ENCODE results near the gene TRDN.
A peak's percentile ranks its signal among the peaks of the same experiment; 100 is the strongest.

The TRDN gene

GRCh38 chr6:123393331-123393730 lies 243.4 kb downstream of the TRDN start:
- Histone ChIP-seq H3K4me3 (replicated peaks; ENCODE audit: low read depth, low read length) (no peak overlapping the region), H3K36me3 (ENCODE audit: control insufficient read depth, insufficient read depth, low read length) (no peaks in the 10 kb centered on the region), H3K27me3 (replicated peaks; ENCODE audit: control insufficient read depth, insufficient read depth, low read length) (no peaks in the 10 kb centered on the region)
- TF ChIP-seq, protein P1, sequence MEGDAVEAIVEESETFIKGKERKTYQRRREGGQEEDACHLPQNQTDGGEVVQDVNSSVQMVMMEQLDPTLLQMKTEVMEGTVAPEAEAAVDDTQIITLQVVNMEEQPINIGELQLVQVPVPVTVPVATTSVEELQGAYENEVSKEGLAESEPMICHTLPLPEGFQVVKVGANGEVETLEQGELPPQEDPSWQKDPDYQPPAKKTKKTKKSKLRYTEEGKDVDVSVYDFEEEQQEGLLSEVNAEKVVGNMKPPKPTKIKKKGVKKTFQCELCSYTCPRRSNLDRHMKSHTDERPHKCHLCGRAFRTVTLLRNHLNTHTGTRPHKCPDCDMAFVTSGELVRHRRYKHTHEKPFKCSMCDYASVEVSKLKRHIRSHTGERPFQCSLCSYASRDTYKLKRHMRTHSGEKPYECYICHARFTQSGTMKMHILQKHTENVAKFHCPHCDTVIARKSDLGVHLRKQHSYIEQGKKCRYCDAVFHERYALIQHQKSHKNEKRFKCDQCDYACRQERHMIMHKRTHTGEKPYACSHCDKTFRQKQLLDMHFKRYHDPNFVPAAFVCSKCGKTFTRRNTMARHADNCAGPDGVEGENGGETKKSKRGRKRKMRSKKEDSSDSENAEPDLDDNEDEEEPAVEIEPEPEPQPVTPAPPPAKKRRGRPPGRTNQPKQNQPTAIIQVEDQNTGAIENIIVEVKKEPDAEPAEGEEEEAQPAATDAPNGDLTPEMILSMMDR (IDR thresholded peaks at IDR 0.05; ENCODE audit: insufficient read depth, low read length, poor library complexity, severe bottlenecking) = peak; percentile 6
- DNase-seq (ENCODE audit: extremely low read depth, insufficient read length) = no peak

DNA sequence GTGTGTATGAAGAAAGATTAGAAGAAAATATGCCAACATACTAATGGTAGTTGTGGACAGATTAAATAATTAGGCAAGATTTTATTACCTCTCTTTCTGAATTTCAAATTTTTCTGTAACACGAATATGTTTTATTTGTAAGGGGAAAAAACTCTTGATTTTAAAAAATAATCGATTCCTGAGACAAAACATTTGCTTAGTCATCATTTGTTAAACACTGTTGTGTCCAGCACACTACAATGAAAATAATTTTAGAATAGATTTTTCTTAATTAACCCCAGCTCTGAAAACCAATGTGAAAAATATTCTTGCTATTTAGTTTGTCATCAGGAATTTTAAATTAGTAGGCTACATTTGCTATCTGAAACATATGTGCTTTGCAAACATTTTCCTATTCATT lies 253.0 kb downstream of the TRDN start:
- Histone ChIP-seq H3K36me3 (ENCODE audit: control insufficient read depth, insufficient read depth, low read length) (no peaks in the 10 kb centered on the region), H3K4me3 (replicated peaks; ENCODE audit: low read depth, low read length) (no peak overlapping the region), H3K27me3 (replicated peaks; ENCODE audit: control insufficient read depth, insufficient read depth, low read length) (no peaks in the 10 kb centered on the region)
- TF ChIP-seq, protein P1 (IDR thresholded peaks at IDR 0.05; ENCODE audit: insufficient read depth, low read length, poor library complexity, severe bottlenecking) = no peak
- no peak for DNase-seq (ENCODE audit: extremely low read depth, insufficient read length)

GRCh38 chr6:123380257-123380656 lies 256.5 kb downstream of the TRDN start:
- no peaks in the 10 kb centered on the region for H3K27me3 ChIP-seq (replicated peaks; ENCODE audit: control insufficient read depth, insufficient read depth, low read length)

DNA sequence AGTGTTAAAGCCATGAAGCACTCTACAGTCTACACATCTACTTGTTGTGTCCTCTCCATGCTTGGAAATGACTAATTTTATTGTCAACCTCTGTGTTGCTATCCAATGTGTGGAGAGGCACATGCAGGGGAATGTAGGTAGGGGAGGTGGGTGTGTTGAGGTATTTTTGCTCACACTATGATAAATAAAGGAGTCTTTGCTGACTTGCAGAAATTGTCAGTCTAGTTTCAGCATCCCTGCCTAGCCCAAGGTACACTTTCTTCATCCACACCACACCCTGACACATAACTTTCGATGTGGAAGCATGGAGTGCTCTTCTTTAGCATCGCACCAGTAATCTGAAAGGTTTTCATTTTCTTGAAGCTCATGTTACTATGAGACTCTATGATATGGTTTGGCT lies 264.0 kb downstream of the TRDN start:
- Histone ChIP-seq H3K27me3 (replicated peaks; ENCODE audit: control insufficient read depth, insufficient read depth, low read length) (no peaks in the 10 kb centered on the region), H3K36me3 (ENCODE audit: control insufficient read depth, insufficient read depth, low read length) (no peaks in the 10 kb centered on the region), H3K4me3 (replicated peaks; ENCODE audit: low read depth, low read length) (no peak overlapping the region)
- TF ChIP-seq, protein P1 (IDR thresholded peaks at IDR 0.05; ENCODE audit: insufficient read depth, low read length, poor library complexity, severe bottlenecking) = no peak
- no peak for DNase-seq (ENCODE audit: extremely low read depth, insufficient read length)

More at GRCh38 chr6:123380257-123380656, 256.5 kb downstream of the TRDN start:
- Histone ChIP-seq H3K4me3 (replicated peaks; ENCODE audit: low read depth, low read length) (no peak overlapping the region), H3K36me3 (ENCODE audit: control insufficient read depth, insufficient read depth, low read length) (no peaks in the 10 kb centered on the region)
- DNase-seq (ENCODE audit: extremely low read depth, insufficient read length) = no peak
- TF ChIP-seq, protein P1 (IDR thresholded peaks at IDR 0.05; ENCODE audit: insufficient read depth, low read length, poor library complexity, severe bottlenecking) = peak; percentile 30

DNA sequence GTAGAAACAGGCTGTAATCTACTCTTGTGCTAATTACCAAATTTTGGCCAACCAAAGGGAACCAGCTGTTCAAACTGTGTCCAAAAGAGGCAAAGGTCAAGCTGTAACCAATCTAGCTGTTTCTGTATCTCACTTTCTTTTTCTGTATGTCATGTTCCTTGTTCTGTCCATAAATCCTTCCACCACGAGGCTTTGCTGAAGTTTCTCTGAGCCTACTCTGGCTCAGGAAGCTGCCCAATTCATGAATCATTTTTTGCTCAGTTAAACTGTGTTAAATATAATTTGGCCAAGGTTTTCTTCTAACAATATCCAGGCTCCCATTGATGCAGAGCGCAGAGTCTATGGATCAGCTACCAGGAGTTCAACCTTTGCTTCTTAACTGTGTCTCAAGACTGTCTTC lies 272.8 kb downstream of the TRDN start:
- DNase-seq (ENCODE audit: extremely low read depth, insufficient read length) = no peak
- Histone ChIP-seq H3K27me3 (replicated peaks; ENCODE audit: control insufficient read depth, insufficient read depth, low read length) (no peaks in the 10 kb centered on the region), H3K36me3 (ENCODE audit: control insufficient read depth, insufficient read depth, low read length) (no peaks in the 10 kb centered on the region), H3K4me3 (replicated peaks; ENCODE audit: low read depth, low read length) (no peak overlapping the region)
- TF ChIP-seq, protein P1 (IDR thresholded peaks at IDR 0.05; ENCODE audit: insufficient read depth, low read length, poor library complexity, severe bottlenecking) = no peak

- H3K36me3 ChIP-seq (ENCODE audit: control insufficient read depth, insufficient read depth, low read length) = no peaks in the 10 kb centered on the region
- TF ChIP-seq, protein P1 (IDR thresholded peaks at IDR 0.05; ENCODE audit: insufficient read depth, low read length, poor library complexity, severe bottlenecking) = no peak
- no peak overlapping the region for H3K4me3 ChIP-seq (replicated peaks; ENCODE audit: low read depth, low read length)
- no peaks in the 10 kb centered on the region for H3K27me3 ChIP-seq (replicated peaks; ENCODE audit: control insufficient read depth, insufficient read depth, low read length)
- DNase-seq (ENCODE audit: extremely low read depth, insufficient read length) = no peak
Observed at GRCh38 chr6:123360359-123360758, 276.4 kb downstream of the TRDN start.
